HG02884 (cell line): ENCODE data around the gene LIPG.

ENCODE experiments used
- ATAC-seq: cut with Tn5 transposase; IDR thresholded peaks from one replicate; pipeline ENCODE4 v1.9.1; 2021; ENCODE audit warnings: mild to moderate bottlenecking, moderate library complexity; ENCODE audit not compliant: unreplicated experiment

LIPG gene

DNA sequence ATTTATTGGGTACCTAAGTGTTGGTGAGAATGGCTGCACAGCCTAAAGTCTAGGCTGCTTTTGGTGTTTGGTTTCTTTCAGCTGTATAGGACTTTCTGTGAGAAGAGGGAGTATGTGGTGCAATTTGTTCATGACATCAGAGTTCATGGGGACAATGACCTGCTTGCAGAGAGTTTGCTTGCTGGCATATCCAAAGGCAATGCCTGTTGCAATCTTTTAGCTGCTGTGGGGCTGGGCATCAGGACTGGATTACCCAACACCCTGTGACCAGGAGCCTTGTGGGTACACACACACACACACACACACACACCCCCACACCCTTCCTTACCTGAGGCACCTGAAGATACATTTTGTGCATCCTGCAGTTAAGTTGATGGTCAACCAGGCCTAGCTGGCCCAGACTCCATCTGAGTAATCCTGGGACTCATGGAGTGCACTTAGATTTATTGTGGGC, 68.4 kb downstream of the LIPG start:
- no peak for ATAC-seq

DNA sequence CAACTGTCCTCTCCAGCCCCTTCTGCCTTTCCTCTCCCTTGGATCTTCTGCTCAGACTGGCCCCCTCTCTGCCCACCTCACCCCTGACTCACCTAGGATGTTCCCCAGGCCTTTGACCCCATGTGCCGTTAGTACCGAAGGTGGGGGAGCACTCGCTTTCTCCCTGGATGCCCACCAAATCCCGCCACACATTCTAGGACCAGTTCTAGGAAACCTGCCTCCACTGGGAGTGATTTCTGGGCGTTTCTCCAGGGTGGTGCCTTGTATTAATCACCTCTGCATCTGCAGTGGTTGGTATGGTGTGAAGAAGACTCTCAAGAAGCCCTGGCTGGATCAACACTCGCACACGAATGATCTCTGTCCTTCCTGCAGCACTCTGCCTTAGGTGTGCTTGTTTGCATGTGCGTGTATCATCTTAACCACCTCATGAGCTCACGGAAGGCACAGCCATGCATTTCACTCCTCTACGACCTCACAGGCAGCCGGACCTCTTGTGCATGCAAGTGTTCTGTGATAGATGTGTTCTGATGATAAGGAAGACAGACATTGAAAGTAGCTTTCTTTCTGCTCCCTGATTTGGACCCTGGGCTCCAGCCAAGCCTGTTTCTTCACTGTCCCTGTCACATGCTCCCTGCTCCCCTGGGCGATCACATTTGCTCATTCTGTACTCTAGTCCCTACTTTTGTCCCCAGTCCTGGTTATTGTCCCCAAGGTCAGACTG, 69.4 kb downstream of the LIPG start:
- no peak for ATAC-seq

DNA sequence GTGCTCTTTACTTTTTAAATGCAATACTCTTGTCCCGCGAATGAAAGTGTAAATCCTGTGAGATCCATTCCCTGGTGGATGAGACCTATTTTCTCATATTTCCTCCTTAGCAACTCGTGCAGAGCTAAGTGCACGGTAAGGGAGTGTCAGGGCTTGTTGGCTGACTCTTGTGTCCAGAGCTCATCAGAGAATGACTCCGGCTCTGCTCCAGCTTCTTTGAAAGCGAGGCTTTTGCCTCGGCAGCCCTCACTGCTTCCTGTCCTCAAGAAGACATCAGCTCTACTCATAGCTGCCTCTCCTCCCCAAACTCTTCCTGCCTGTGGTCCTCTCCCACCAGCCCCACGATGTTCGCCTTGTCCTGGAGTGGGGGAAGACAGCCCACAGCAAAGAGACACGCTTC, 70.7 kb downstream of the LIPG start:
- no peak for ATAC-seq

DNA sequence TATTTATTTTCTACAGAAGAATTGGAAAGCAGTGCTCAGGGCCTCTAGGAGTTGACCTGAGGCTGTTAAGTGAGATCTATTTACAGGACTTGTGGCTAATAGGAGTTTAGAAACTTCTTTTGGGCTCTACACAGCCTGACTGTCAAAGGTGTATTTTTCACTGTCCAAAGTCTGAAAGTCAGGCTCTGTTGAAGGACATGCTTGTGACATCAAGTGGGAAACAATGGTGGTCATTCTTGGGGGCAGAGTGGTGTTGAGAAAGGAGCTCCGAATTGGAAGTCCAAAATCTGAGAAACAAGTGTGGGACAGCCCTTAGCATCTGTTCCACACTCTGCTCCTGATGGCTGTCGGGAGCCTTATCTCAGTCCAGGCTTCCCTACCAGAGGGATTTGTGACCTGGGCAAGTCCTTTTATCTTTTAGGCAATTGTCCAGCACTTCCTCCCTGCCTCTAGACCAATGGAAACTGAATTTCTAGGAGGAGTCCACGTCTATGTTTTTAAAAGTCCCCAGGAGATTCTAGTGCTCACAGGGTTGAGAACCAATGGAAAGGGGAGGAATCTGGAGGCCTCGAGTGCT, 76.4 kb downstream of the LIPG start:
- no peak for ATAC-seq

DNA sequence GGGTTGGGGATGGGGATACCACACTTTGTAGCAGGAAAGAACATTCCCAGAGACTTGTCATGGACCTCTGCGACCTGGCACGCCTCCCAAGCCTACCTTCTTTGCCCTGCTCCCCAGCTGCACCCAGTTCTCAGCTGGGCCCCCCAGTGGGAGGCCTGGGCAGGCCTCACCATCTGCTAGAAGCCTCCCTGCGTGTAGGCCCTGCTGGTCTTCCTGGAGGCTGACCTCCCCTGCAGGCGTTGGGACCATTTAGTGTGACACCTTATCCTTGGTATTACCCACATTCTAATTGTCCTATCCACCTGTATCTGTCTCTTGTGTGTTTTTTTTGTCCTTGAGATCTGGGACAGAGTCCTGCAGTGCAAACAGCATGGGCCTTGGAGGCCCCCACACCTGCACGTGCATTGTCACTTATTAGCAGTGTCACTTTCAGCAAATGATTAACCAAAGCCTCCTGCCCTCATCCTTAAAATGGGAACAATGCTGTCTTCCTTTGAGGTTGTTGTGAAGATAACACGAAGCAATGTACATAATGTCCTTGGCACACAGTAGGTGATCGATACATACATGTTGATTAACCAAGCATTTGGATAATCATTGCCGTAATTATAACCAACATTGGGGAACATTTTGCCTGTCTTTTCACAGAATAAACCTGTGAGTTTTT, 77.2 kb downstream of the LIPG start:
- no peak for ATAC-seq

DNA sequence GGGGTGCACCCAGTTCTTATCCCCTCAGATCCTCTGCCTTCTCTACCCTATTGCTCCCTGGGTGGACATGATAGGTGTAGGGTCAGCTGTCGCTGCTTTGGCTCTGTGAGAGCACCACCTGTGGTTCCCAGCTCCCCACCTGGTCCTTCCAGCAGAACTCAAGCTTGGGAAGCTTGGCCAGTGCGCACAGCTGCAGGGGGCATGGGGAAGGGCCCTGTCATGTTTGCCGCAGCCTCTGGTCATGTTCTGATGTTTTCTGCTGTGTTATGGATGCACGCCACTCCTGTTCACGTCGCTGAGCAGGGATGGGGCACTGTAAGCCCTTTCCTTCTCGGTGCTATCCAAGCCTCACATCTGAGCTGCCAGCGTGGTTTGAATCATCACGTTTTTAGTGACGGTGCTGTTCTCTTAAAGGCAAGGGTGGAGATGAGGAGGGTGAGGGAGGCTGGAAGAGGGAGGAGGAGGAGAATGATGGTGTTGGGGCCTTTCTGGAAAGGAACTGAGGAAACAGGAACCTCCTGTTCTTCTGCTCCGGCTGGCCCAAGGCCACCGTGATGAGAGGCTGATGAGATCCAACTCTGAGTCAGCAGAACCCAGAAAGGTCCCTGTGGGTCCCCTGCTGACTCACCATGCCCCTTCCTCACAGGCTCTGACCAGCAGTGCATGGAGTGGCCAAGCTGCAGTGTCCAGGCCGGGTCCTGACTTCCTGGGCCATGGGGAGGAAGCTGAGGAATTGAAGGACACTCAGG, 78.0 kb downstream of the LIPG start:
- no peak for ATAC-seq

DNA sequence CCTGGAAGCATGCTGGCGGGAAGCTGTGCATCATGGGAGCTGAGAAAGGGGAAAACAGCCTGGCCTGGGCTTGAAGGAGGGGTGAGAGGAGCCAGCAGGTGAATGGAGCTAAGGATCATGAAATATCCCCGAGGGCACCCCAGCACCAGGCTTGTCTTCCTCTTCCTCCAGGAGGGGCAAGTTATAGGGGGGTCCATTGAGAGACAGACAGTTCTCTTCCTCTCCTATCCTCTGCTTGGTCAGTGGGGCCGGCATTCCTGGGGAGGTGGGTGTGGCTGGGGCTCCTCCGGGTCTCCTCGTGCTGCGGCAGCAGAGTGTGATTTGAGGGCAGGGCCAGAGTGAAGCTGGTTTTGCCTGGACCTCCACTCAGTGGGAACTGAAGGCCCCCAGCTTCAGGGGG, 78.9 kb downstream of the LIPG start:
- no peak for ATAC-seq

DNA sequence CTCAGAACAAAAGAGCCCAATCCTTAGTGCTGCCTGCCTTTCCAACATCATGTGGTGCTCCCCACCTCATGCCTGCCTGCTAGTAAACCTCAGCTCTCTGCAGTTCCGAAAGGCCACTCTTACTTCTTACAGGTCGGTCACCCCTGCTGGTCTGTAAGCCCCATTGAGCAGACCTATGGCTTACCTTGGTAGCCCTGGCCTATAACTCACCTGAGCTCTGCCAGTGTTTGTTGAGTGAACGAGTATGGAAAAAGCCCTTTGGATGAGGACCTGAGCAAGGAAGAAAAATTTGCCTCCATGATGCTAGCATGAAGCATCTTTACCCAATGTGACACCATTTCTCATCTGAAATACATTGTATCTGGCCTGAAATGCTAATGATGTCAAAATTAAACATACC, 83.3 kb downstream of the LIPG start:
- no peak for ATAC-seq

DNA sequence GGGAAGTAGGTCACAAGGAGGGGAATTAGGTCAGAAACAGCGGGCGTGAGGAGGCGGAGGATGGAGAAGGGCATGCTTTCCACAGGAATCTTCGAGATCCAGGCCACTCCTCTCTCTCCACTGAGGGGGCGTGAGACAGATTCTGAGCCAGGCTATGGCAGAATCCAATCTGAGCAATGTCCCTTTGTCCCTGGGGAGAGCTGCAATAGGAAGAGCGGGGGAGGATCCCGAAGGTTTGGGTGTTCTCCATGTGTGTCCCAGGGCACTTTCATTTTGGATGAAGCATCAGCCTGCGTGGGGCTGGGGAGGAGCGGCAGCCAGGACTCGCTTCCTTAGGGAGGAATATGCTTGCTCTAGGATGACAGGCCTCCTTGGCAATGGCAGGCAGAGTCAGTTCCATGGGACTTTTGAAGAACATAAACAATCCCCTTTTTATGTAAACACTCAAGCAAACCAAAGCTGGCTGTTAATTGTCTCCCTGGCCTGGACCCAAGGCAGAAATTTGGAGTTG, 84.0 kb downstream of the LIPG start:
- ATAC-seq: no peak

DNA sequence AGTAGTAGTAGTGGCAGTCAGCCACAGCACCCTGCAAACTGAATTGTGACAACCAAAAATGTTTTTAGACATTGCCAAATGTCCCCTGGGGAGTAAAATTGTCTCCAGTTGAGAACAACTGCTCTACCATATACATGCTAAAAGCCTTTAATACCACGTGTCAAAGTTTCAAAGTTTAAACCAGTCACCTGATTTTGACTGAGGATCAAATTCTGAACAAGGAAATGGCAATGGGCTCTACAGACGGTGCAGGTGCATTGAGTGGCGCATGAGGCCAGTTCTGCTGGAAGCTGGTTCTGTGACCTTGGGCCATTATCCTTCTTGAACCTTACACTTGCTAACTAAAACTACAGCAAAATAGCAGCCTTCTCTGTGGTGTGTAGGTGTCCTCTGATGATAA, 85.0 kb downstream of the LIPG start:
- no peak for ATAC-seq

DNA sequence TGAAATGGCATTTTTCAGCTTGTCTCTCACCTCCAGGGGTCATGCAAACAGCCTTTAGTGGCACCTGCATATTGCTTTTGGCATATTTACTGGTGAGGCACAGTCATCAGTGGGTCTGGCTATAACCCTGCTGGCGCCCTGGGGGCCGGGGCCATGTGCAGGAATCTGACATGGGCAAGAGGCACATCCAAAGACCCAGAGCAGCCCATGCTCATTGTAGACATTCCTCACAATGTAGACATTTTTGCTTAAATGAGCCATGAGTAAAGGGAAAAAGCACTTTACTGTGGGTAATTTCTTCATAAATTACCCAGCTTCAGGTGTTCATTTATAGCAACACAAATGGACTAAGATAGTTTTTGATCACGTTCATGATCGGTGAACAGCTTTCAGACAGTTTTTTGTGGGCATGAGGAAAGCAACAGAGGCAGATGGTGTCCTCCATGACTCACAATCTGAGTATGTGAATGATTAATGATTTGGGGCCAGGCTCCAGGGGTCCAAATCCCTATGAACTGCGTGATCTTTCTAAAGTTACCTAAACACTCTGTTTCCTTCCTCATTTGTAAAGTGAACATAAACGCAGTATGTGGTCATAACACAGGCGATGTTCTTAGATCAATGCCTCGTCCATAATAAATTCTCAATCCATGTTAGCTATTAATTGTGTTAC, 85.8 kb downstream of the LIPG start:
- ATAC-seq: no peak

DNA sequence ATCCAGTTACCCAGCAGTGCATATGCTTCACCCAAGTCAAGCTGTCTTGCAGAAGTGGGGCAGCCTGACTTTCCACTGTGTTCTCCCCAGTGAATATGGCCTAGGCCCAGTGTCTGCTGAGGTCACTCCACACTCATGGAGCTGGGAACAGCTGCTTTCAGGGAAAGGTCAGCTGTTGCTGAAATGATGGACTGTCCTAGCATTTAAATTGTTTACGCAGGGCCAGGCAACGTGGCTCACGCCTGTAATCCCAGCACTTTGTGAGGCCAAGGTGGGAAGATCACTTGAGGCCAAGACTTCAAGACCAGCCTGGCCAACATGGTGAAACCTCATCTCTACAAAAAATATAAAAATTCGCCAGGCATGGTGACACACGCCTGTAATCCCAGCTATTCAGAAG, 86.5 kb downstream of the LIPG start:
- ATAC-seq: no peak
